Aorta (tissue), 5 donors: ENCODE measurements around the gene TMEFF2. TPM values are rescaled to one million over a fixed set of nuclear protein-coding genes. Genes with fewer than 3 reads are reported as not detected.
"Not testable (repeated sequence)": the region's sequence is repeated elsewhere in the genome, so short reads cannot be mapped to it uniquely, and the experiment has no call there.

Experiments used
- ATAC-seq: fragments of 200-7000 bp; cut with Tn5 transposase; one replicate; pipeline ENCODE4 v1.9.1; 2022; ENCODE audit warnings: moderate library complexity; ENCODE audit not compliant: low FRiP score
- DNase-seq, 2 donors: peaks; one replicate each; pipeline ENCODE4 v3.0.0-alpha.2; 2020
- H3K27ac ChIP-seq, 2 donors: one replicate each; pipeline ENCODE4 v1.5.1; 2013; ENCODE audit warnings: low read length in 2 of 2, mild to moderate bottlenecking in 2 of 2, moderate library complexity in 2 of 2, control low read depth in 1 of 2, inconsistent platforms in 1 of 2, low read depth in 1 of 2
- H3K27me3 ChIP-seq, 2 donors: one replicate each; pipeline ENCODE4 v1.6.1; 2013; ENCODE audit warnings: control low read depth in 1 of 2, low read length in 1 of 2, mild to moderate bottlenecking in 1 of 2, moderate library complexity in 1 of 2; ENCODE audit not compliant: insufficient read depth in 2 of 2, control insufficient read depth in 1 of 2
- H3K36me3 ChIP-seq, 2 donors: one replicate each; pipeline ENCODE4 v1.6.1; 2013; ENCODE audit warnings: control low read depth in 1 of 2, low read length in 1 of 2, mild to moderate bottlenecking in 1 of 2; ENCODE audit not compliant: insufficient read depth in 2 of 2, control insufficient read depth in 1 of 2
- H3K4me1 ChIP-seq, 2 donors: one replicate each; pipeline ENCODE4 v1.6.1; 2013; ENCODE audit warnings: low read length in 2 of 2, control low read depth in 1 of 2, mild to moderate bottlenecking in 1 of 2, moderate library complexity in 1 of 2; ENCODE audit not compliant: insufficient read depth in 2 of 2, control insufficient read depth in 1 of 2
- H3K4me3 ChIP-seq, 2 donors: one replicate each; pipeline ENCODE4 v1.5.1; 2013; ENCODE audit warnings: low read length in 2 of 2, control low read depth in 1 of 2, mild to moderate bottlenecking in 1 of 2
- H3K9me3 ChIP-seq: one replicate; pipeline ENCODE4 v1.6.1; 2013; ENCODE audit warnings: mild to moderate bottlenecking, low read length; ENCODE audit not compliant: control insufficient read depth
- WGBS, 2 donors: extraction: QIAGEN DNeasy Blood & Tissue Kit; methylation state at CpG; one replicate each; pipeline ENCODE4 v1.1.7; 2013; 5-methylcytosine and 5-hydroxymethylcytosine counted together
- intact Hi-C, 2 donors: fragments of 100-400 bp; cut with DNase I; formaldehyde crosslinking; loops; one replicate each; pipeline versions ENCODE4 v1.14.2 to v1.15.0; 2022
- polyA plus RNA-seq, 2 donors: library from polyadenylated mRNA; stranded (reverse); fragments of 200-250 nt; gene quantifications; one replicate each; pipeline ENCODE4 v1.2.3, GENCODE V29; 2013
- total RNA-seq, 2 donors: library from RNA; stranded (reverse); fragmentation: NEBNext Ultra II Directional; extraction: Animal tissue kit (Norgen Biotek cat#: 25700); gene quantifications; one replicate each; pipeline ENCODE4 v1.2.1, GENCODE V29; 2021
- donor health status: healthy with polysubstance abuse.
- donor health status: Bipolar disorder and iron deficiency.
- donor health status: DM: no; HTN: no; CAD: no.
- donor health status: DM: no; HTN: no; CAD: no.
- donor health status: DM: yes; HTN: yes; CAD: no.

Gene TMEFF2
- total and polyA plus RNA-seq, 4 donors, result 0.12 TPM; not detected in 3

DNA sequence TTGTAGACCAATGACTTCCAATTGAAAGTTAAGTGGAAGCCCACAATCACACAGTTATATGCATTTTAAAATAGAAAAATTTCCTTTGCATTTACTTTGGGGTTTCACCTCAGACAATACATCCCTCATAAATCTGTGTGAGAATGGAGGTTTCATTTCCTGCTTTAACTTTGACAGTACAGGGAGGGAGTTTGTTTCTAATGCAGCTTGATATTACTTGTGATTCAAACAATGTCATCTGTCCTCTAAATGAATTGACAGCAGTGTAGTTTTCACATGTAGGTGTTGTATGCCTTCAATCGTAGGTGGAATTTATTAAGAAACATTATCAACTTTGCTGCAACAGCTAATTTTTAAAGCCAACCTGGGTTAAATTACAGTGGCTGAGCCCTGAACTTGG, 75.2 kb downstream of the TMEFF2 start:
- H3K27ac ChIP-seq, result no peak overlapping the region
- intact Hi-C loops, result no loop called here
- WGBS, 2 donors, result 88 to 90% methylated on average over 1 of the region's 1 CpG
- no peaks in the 10 kb centered on the region for H3K9me3 ChIP-seq
- DNase-seq, result no peak
- no peaks in the 10 kb centered on the region for H3K36me3 ChIP-seq
- no peaks in the 10 kb centered on the region for H3K4me1 ChIP-seq
- ATAC-seq, result no peak
- no peak overlapping the region for H3K4me3 ChIP-seq
- no peaks in the 10 kb centered on the region for H3K27me3 ChIP-seq

DNA sequence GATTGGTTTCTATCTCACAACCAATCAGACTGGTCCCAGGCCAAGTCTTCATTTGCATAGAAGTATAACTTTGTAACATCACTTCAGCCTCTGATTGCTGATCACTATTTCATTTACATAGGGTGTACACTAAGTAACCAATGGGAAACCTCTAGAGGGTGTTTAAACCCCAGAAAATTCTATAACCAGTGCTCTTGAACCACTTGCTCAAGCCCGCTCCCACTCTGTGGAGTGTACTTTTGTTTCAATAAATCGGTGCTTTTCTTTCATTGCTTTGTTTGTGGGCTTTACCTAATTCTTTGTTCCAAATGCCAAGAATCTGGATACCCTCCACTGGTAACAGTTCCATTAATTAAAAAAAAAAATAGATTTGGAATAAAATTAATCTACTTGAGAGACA, 77.0 kb downstream of the TMEFF2 start:
- H3K9me3 ChIP-seq, result no peaks in the 10 kb centered on the region
- DNase-seq (no peak), ATAC-seq (no peak)
- no peak overlapping the region for H3K27ac ChIP-seq
- WGBS, 2 donors, result 47 to 48% methylated on average over 2 of the region's 2 CpGs
- no peak overlapping the region for H3K4me3 ChIP-seq
- H3K36me3 ChIP-seq, result no peaks in the 10 kb centered on the region
- no peaks in the 10 kb centered on the region for H3K27me3 ChIP-seq
- no peaks in the 10 kb centered on the region for H3K4me1 ChIP-seq
- intact Hi-C loops, result no loop called here

DNA sequence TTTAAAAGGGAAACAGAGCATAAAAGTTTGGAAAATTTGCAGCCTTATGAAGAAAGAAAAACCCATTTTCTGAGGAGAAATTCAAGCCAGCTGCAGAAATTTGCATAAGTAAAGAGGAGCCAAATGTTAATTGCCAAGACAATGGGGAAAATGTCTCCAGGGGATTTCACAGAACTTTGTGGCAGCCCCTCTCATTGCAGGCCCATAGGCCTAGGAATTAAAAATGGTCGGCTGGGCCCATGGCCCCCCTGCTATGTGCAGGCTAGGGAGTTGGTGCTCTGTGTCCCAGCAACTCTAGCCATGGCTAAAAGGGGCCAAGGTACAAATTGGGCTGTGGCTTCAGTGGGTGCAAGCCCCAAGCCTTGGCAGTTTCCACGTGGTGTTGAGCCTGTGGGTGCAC, 83.2 kb downstream of the TMEFF2 start:
- H3K27ac ChIP-seq, H3K4me1 ChIP-seq, H3K36me3 ChIP-seq, DNase-seq, H3K4me3 ChIP-seq, intact Hi-C loops, H3K9me3 ChIP-seq, H3K27me3 ChIP-seq, ATAC-seq: not testable (repeated sequence)
- 70 to 71% methylated on average over 2 of the region's 2 CpGs for WGBS, 2 donors

DNA sequence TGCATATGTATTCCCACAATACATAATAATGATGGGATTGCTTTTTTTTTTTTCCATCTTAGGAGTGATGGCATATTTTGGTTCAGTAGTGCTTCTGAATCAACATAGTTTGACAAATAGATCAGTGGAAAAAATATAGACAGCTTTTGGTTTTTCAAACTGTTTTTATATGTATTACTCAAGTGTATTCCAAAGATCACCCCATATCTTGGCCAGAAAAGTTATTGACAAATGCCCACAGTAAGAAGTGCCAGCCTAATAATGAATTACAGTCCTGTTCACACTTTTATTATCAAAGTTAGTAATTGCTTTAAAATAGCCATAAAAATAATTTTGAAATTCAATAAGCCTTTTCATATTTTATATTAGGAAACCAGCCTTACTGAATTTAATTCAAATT, 95.0 kb downstream of the TMEFF2 start:
- DNase-seq (no peak), ATAC-seq (no peak)
- intact Hi-C loops, result no loop called here

DNA sequence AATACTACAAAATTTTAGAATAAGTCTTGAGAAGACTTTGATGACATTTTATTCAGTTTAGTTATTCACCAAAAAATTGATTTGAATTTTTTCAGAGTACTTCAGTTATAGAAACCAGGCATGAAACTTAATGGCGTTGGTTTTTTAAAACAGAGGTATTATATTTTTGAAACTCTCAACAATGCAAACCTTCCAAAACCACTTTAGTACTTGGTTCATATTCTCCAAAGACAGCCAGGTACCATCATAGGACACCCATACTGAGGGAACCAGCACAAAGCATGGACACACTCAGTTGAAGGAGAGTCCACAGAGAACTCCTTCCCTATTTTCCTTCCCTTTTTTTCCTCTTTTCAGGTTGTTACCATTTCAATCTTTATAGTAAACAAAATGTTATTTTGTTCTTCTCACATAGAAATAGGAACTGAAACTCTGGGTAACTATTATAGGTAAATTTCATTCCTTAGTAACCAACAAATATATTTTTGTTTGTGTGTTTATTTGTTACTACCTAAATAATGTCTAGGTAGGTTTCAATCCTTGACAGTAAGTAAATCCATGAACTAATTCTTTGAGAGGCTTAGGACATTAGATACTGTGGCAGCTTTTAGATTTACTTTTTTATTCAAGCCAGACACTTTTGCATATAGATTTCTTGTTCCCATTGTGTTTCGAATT, 95.8 kb downstream of the TMEFF2 start:
- ATAC-seq (no peak), DNase-seq (no peak)
- intact Hi-C loops, result no loop called here
- 89 to 93% methylated on average over 2 of the region's 2 CpGs for WGBS, 2 donors
- Histone ChIP-seq H3K4me3 (no peak overlapping the region), H3K36me3 (no peaks in the 10 kb centered on the region), H3K27me3 (no peaks in the 10 kb centered on the region), H3K9me3 (no peaks in the 10 kb centered on the region), H3K4me1 (no peaks in the 10 kb centered on the region), H3K27ac (no peak overlapping the region)

More for the DNA sequence above, 95.0 kb downstream of the TMEFF2 start:
- no peaks in the 10 kb centered on the region for H3K9me3 ChIP-seq
- no peaks in the 10 kb centered on the region for H3K27me3 ChIP-seq
- no peaks in the 10 kb centered on the region for H3K36me3 ChIP-seq
- no peak overlapping the region for H3K4me3 ChIP-seq
- no peaks in the 10 kb centered on the region for H3K4me1 ChIP-seq
- H3K27ac ChIP-seq, result no peak overlapping the region

DNA sequence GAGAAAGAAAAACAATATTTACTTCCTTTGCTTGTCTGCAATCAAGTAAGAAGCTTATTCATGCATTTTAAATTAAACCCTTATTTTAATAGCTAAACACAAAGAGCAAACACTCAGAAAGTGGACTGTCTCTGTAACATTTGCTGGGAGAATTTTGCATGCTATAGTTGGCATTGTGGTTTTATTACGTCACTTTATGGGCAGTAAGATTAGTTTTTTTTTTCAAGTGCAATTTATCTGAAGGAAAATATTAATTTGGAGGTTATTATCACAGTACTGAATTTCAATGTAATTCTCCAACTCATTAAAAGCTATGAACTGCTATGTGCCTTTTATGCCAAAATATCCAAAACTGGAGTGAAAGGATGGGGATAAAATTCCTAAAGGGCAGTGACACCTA, 103.3 kb downstream of the TMEFF2 start:
- Histone ChIP-seq H3K9me3 (no peaks in the 10 kb centered on the region), H3K27ac (no peak overlapping the region), H3K4me1 (no peaks in the 10 kb centered on the region), H3K36me3 (no peaks in the 10 kb centered on the region), H3K27me3 (no peaks in the 10 kb centered on the region), H3K4me3 (no peak overlapping the region)
- 4 to 9% methylated on average over 1 of the region's 1 CpG for WGBS, 2 donors
- intact Hi-C loops, result no loop called here
- DNase-seq, result no peak
- ATAC-seq, result no peak

DNA sequence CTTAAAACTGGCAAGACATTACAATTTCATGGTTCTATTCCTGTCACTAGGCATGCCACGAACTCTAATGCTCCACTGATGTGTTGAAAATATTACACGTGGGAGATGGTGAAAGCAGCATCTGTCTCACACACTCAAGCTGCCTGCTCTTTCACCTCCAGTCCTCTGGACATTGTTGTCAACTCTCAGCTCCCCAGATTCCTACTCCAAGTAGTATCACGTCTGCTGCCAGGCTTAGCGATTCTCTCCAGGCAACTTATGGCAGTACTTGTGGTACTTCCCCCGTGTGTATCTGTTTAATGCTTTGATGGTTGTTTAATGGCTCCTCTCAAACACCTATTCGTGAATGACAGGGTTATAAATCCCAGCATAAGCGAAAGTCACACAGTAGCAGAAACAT, 103.8 kb downstream of the TMEFF2 start:
- intact Hi-C loops, result no loop called here
- no peak overlapping the region for H3K4me3 ChIP-seq
- no peaks in the 10 kb centered on the region for H3K27me3 ChIP-seq
- no peaks in the 10 kb centered on the region for H3K36me3 ChIP-seq
- ATAC-seq (no peak), DNase-seq (no peak)
- H3K4me1 ChIP-seq, result no peaks in the 10 kb centered on the region
- WGBS, 2 donors, result 29 to 32% methylated on average over 7 of the region's 7 CpGs
- H3K27ac ChIP-seq, result no peak overlapping the region
- H3K9me3 ChIP-seq, result no peaks in the 10 kb centered on the region

DNA sequence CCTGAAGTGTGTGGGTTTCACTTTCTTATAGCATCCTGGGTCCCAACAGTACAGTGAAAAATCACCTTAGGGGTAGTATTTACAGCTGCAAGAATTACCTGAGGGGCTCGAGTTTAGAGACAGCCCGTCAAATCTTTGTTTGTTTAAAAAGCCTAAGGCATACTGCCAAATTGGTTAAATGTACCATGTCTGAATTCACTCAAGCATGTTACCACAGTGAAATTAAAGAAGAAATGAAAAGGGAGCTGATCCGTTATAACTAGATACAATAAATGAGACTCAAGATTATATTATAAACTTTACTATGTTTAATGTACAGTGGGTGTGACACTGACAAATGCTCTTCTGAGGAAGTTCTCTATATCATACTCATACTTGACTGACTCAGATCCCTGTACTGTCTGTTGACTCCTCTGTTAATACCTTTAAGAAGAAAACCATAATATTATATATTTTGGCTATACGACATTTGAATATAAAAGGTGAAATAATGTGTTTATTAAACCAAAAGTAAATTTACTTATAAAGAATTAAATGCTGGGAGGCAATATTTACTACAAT, 107.3 kb downstream of the TMEFF2 start:
- no peaks in the 10 kb centered on the region for H3K27me3 ChIP-seq
- intact Hi-C loops, result no loop called here
- DNase-seq (no peak), ATAC-seq (no peak)
- no peaks in the 10 kb centered on the region for H3K4me1 ChIP-seq
- 22 to 26% methylated on average over 4 of the region's 4 CpGs for WGBS, 2 donors
- H3K27ac ChIP-seq, result no peak overlapping the region
- H3K4me3 ChIP-seq, result no peak overlapping the region
- no peaks in the 10 kb centered on the region for H3K9me3 ChIP-seq
- H3K36me3 ChIP-seq, result no peaks in the 10 kb centered on the region

DNA sequence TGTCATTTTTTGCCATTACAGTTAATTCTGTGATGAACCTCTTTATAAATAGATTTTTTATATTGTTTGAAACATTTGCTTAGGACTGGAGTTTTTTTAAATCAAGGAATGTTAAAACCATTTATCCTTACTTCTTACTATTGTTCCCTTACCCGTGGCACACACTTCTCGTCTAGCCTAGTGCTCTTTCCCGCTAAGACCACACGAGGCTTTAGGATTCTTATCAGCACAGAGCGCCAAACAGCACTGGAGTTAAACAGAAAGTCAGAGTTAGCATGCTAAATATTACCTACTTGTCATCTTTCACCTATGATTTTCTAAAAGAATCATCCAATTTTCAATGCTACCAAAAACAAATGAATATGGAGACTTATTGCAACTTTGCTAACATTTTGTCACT, 112.6 kb downstream of the TMEFF2 start:
- H3K27me3 ChIP-seq, result no peaks in the 10 kb centered on the region
- intact Hi-C loops, result no loop called here
- ATAC-seq (no peak), DNase-seq (no peak)
- no peak overlapping the region for H3K27ac ChIP-seq
- no peaks in the 10 kb centered on the region for H3K4me1 ChIP-seq
- WGBS, 2 donors, result 63 to 82% methylated on average over 5 of the region's 5 CpGs
- no peaks in the 10 kb centered on the region for H3K36me3 ChIP-seq
- no peaks in the 10 kb centered on the region for H3K9me3 ChIP-seq
- no peak overlapping the region for H3K4me3 ChIP-seq
